COLO668 (cell line): Measurements from ENCODE around the gene FBXO33.

ENCODE experiments used
- DNase-seq: peaks from one replicate; lab custom pipeline; 2025; ENCODE audit not compliant: unreplicated experiment; lab: John Stamatoyannopoulos, UW

FBXO33 gene, protein sequence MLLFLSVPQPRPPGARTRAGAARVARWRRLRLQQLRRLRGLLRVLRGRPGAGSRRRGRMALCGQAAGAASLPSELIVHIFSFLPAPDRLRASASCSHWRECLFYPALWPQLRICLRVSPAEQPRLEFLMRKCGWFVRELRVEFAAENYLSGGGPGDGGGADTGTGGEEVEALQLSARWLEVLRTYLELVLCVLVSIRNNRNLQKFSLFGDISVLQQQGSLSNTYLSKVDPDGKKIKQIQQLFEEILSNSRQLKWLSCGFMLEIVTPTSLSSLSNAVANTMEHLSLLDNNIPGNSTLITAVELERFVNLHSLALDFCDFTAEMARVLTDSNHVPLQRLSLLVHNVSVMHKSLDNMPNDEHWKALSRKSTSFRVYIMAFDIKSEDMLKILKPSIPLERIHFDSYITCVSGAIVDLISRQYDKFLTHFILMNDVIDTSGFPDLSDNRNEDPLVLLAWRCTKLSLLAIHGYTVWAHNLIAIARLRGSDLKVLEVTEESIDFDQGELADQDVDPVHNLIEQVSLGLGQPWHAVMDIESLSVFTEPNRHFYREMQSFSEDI

DNA sequence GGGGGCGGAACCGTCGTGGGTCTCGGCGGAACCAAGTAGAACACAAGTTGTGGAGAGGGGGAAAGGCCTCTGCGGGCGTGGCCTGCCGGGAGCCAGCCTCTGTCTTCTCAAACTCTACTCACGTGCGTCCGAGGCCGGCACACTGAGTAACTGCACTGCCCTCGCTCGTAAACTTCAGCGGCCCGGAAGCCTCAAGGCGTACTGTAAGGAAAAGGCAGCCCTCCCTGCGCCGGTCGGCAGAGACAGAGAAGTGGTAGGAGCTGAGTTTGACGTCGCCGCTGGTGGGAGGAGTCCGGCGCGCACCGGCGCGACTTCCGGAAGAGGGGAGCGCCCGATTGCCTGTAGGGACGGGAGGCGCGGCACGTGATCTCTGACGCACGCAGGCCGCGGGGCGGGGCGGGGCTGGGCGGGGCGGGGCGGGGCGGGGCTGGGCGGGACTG is at the start of gene FBXO33:
FBXO33 (minus strand) TSS at position 255 of the 440 bp plus-strand sequence. CDS start 271 bp downstream, outside the sequence.
- DNase-seq, result peak; percentile 96

DNA sequence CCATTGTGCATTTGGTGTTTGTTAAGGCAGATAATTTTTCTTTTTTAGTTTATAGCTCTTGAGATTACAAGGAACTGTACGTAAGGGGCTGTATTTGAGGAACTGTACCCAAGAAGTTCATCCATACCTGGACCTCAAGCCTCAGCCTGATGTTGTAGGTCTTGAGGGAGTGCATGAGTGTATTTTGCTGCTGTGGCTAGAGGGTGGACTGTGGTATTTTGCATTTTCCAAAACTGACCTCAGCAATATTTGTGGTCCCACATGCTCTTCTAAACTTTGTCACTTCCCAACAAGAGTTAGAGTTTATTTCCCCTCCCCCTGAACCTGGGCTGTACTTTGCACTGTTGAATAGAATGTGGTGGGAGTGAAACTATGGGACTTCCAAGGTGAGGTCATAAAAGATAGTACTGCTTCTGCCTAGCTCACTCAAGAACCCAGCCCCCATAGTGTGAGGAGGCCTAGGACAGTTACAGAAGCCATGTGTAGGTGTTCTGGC is 42.2 kb upstream of the FBXO33 start:
- no peak for DNase-seq

DNA sequence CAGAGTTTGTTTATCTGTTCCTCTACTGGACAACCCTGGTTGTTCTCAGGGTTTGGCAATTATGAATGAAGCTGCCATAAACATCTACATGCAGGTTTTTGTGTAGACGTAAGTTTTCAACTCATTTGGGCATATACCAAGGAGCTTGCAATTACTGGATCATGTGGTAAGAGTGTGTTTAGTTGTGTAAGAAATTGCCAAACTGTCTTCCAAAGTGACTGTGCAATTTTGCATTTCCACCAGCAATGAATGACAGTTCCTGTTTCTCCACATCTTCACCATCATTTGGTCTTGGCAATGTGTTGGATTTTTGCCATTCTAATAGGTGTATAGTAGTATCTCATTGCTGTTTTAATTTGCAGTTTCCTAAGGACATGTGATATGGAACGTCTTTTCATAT is 39.8 kb upstream of the FBXO33 start:
- no peak for DNase-seq

DNA sequence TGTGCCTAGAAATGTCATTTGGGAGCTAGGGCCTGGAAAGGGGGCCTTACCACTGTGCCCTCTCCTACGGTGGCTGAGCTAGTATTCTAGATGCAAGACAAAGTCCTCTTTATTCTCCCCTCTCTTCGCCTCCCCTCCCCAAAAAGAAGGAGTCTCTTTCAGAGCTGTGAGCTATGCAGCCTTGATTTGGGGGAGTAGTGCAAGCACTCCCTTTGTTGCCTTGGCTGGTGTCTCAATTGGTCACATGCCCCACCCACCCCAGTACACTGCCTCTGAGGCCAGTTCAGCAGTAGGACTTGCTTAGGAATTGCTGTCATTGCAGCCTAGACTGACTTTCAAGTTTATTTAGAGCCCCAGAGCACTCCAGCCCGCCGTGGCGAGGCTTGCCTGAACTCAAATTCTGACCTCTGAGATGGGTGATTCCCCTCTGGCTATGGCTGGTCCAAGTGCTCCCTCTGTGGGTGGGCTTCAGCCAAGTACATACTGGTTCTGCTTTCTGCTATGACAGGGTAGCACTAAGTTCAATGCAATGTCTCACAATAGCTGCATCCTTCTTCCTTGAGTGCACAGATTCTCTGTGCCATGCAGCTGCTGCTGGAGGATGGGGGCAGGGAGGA is 37.0 kb upstream of the FBXO33 start:
- no peak for DNase-seq

DNA sequence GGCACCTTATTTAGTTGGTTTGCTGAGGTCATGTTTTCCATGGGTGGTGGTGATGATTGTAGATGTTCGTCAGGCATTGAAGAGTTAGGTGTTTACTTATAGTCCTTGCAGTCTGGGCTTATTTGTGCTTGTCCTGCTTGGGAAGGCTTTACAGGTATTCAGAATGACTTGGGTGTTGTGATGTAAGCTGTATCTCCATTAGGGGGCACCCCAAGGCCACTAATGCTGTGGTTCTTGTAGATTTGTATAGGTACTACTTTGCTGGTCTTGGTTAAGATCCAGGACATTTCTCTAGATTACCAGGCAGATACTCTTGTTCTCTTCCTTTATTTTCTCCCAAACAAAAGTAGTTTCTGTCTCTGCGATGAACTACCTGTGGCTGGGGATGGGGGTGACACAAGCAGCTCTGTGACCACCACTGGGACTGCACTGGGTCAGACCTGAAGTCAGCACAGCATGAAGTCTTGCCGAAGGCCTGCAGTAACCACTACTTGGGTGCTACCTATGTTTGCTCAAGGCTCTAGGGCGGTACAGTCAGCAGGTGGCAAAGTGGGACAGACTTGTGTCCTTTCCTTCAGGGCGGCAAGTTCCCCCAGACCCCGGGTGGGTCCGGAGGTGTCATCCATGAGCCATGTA is 35.8 kb upstream of the FBXO33 start:
- DNase-seq, result peak; percentile 19

DNA sequence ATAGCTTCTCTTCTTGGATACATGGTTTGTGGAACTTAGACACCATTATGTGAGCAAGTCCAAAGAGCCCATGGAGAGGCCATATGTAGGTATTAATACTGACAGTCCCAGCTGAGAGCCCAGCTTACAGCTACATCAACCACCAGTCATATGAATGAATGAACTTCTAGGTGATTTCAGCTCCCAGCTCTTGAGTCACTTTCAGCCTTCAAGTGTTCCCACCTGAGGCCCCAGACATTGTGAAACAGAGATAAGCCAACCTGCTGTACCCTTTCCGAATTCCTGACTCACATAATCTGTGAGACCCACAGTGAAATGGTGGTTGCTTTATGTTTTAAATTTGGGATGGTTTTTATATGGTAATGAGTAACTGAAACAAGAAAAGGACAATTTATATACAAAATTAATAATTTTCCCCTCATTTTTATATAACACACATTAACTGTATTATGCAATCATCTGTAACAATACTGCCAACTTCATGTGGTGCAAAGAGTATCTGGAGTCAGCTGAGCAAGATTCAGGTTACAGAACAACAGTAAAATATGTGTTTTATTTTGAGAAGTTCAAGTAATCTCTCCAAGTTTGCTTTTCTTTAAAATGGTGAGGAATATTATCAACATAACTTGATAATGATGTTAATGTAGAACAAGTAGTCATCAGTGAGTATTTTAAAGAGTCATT is 27.7 kb upstream of the FBXO33 start:
- no peak for DNase-seq

DNA sequence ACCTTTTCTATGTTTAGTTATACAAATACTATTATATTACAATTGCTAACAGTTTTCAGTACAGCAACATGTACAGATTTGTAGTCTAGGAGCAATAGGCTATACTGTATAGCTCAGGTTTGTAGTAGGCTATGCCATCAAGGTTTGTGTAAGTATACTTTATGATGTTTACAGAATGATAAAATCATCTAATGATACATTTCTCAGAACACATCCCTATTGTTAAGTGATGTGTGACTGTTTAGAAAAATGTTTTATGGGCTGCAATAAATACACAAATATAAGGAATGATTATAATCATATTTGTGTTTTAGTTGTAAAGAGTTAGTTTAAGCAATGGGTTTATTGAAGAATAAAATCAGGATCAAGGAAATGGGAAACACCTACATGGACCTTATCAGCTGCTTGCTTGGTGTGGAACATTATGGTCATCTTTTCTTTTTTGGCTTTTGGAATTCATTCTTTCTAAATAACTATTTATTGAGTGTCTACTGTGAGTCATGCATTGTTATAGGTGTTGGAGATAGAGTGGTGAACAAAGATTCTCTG is 24.5 kb upstream of the FBXO33 start:
- no peak for DNase-seq

DNA sequence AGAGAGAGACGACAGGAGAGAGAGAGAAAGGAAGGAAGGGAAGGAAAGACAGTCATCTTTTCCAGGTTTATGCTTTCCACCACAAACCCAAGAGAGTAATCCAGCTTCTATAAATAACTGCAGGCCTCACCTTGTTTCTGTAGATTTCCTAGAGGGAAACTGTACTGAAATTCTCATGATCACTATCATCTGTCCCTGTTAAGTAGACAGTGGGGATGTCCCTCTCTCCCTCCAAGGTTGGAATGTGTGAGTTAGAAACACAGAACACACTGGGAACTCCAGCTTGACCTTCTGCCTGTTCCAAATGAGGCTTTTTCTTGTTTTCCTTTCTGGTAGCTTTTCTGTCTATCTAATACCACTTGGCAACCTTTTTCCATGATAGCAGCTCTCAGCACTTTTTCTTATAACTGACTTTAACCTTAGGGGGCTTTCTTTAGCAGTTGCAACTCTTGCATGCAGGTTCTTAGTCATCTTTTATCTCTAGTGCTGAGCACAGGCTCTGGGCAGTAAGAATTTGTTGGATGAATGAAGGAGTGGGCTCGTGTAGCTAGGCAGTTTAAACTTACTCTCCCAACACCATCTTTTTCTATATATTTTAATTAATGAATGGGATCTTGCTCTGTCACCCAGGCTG is 22.8 kb upstream of the FBXO33 start:
- DNase-seq, result no peak

DNA sequence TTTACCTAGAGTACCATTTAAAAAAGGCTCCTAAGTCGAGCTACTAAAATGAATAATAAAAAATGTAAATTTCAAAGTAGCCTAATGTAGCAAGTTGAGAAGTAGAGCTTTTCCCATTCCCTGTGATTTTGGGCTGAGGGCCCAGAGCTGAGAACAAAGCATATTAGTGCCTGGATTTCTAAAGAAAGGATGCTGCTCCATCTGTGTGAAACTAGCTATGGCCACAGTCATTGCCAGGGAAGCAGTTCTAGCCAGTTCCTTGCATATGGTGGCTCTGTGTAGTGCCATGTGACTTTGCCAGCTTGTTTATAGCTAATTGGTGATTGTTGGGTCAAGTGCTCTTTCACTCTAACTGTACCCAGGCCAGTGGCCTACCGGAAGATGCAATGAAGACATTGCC is 20.4 kb upstream of the FBXO33 start:
- DNase-seq, result no peak

DNA sequence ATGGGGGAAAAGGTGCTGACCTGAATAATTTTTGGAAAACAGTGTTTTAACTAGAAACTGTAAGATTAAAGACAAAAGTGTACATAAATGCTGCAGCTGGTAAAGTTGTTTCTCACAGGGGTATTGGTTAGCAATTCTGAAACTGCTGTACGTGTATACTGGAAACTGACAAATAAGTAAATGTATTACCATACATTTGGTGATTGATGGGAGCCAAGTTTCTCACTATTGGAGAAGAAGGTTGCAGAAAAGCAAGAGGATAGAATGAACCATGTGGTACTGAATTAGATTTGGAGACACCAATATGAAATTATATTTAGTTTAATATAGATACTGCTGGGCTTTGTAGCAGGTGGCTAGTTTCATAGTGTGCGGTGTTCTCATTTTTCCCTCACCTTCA is 19.6 kb upstream of the FBXO33 start:
- no peak for DNase-seq

DNA sequence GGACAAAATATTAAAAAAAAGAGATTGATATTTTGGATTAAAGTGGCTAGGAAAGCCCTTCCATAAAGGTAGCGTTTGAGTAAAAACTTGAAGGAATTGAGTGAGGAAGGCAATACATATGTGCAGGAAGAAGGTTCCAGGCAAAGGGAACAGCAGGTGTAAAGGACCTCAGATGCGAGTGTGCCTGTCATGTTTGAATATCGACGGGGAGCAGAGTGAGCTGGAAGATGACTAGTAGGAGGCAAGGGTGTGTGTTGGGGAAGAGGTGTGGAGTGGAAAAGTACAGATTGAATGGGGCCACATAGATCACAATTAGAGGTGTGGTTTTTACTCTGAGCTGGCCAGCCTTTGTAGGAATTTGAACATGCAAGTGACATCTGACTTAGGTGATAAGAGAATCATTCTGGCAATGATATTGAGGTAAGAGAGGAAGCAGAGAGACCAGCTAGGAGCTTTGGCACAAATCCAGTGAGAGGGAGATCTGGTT is 15.0 kb upstream of the FBXO33 start:
- no peak for DNase-seq

DNA sequence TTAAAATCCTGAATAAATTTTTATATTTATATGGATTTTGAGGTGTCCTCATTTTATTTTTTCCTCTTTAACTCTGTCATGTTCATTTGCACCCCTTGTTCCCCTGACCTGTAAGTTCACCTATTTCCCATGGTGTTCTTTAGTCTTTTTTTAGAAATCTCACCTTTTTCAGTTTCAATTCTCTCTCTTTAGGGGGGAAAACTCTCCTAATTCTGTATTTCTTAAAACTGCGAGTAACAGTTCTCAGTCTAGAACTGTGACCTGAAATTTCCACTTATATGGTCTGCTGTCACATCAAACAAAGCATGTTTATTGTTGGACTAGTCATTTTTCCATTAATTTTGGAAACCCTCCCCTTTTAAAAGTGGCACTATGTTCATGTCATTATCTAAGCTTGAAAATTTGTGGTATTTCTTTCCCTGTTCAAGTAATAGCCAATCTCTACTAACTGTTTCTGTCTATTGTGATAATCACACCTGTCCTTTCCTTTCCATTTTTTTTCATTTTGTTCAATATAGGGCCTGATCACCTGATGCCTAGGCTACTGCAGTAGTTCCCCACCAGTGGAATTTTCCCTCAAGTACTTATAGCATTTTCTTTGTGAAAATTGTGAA is 14.0 kb upstream of the FBXO33 start:
- no peak for DNase-seq

DNA sequence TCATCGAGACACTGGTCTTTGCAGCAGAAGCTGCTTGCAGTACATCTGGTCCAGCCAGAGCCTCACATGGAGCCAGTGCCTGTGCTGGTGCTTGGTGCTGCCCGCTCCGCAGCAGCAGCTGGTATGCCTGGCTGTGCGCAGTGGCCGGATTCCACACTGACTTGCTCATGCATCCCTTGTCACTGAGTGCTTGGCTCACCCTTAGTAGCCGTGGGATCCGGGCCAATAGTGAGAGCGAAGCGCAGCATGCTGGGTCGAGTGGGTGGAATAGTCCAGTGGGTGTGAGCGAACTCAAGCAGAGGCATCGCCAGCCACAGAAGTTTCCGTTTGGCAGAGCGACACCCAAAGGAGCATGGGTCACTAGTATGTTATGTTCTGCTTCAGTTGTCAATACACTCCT is 10.1 kb upstream of the FBXO33 start:
- no peak for DNase-seq

DNA sequence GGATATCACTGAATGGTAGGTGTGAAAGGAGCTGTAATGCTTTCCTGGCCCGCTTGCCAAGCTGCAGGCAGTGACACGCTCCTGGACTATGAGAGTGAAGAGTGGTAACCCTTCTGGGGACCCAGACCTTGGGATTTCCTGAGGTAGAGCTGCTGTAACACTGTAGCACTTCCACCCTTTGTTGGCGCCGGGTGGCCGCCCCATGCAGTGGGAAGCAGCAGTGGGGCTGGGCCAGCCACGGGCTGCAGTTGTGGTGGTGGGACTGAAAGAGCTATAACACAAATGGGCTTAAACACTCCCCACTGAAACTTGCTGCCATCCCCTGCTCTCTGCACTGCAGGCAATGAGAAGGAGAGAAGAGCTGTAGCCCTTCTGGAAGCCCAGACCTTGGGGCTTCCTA is 9.6 kb upstream of the FBXO33 start:
- DNase-seq, result no peak

DNA sequence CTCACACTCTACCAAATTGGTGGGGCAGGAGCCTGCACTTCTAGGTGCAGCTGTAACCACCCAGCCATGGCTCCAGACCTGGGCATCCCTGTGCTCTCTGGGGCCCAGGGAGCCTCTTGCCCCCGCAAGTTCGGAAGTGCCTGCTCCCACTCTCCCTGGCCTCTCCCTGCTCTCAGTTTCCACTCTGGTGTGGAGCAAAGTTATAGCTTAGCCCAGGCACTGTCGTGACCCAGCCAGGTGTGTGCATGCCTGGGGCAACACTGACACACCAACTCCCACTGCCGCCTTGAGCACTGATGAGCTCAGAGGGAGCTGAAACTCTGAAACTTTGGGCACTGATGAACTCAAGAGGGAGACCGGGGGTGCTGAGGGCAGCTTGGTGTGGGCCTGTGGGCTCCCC is 8.7 kb upstream of the FBXO33 start:
- DNase-seq, result no peak

DNA sequence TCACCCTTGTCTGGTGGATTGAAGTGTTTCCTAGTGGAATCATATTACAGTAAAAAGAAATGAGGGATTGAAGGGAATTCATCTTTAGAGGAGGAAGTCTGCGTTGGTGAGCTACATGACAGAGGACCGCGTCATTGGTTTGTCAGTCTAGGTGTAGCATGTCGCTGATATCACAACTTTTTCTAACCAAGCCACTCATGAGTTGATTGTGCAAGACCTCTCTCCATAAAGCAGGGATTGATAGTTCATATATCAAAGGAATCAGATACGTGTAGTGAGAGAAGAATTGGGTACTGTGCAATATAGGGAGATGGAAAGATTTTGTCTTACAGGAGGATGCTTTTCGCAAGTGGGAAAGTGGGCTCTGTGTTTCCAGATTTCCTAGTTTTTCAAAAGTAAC is 3.0 kb upstream of the FBXO33 start:
- no peak for DNase-seq

DNA sequence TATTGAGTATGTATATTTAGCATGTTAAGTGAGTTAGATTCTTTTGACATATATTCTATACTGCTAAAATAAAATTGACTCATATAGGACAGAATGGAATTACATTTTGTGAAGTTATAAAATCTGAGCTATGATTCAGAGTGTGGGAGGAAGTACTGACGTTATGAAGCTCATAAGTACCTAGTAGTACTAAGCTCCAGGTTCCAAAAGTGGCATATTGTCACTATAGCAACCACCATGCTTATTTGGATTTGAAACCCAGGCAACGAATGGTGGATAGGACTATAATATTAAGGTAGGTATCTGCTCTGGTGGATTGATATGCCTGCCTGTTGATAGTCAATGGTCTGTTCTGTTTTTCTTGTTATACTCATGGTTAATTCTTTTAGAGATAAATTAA is 2.2 kb upstream of the FBXO33 start:
- DNase-seq, result no peak

DNA sequence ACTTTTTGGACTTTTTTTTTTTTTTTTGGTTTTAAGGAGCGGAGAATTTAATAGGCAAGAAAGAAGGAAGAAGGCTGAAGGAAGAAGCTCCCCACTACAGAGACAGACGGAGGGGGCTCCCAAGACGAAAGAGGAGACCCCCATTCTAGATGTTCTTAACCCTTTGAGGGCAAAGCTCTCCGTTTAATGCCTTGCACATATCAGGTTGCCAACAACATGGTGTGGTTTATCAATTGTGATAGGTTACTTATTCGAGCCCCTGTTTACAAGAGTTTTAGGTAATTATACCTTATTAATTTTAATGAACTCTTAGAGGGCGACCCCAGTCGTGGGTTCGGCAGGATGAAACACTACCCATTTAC is 1.2 kb upstream of the FBXO33 start:
- no peak for DNase-seq

DNA sequence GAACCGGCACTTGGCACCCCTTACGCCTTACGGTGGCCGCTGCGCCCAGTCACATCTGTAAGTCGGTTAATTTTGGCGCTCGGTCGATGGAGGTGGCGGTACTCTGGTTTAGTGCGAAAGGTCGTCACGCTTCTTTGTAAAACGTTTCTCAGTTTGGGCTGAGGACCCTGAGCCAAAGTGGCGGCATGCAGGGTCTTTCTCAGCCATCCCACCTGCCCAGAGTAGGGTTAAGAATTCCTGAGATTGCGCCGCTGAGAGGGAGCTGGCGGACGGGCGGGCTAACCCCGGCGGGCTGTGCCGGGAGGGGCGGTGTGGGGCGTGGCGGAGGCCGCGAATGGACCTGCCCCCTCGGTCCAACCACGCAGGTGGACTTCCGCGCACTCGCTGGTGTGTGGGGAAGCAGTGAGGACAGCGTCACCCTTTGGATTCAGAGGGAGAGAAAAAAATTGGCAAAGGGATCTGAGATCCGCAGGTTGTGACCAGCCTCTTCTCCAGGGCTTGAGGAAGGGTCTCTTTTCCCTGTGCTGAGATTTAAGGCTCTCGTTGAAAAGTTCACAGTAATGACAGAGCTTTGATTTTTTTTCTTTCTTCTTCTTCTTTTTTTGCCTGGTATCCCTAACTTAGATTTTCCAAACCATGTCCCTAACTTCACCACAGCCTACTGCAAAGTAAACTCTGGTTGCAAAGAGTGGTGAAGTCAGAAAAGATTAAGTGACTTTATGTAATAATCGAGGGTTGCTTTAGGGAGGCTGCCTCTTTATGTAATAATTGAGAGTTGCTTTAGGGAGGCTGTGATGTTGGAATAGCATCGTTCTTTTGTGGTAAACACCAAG is 602 bp upstream of the FBXO33 start:
- DNase-seq, result peak; percentile 95
